MG63 (cell line): ENCODE results near the gene CDHR2. TPM values are rescaled to one million over a fixed set of nuclear protein-coding genes. Genes with fewer than 3 reads are reported as not detected.

Source experiments
- DNase-seq: peaks from one replicate; pipeline ENCODE4 v3.0.0-alpha.2; 2020
- H3K27me3 ChIP-seq: fragments of 250-450 bp; sonication (Bioruptor Pico); 2 replicates; pipeline ENCODE4 v1.5.1; 2020; ENCODE audit warnings: mild to moderate bottlenecking, moderate library complexity
- H3K36me3 ChIP-seq: fragments of 250-450 bp; sonication (Bioruptor Pico); 2 replicates; pipeline ENCODE4 v1.5.1; 2020; ENCODE audit warnings: mild to moderate bottlenecking, moderate library complexity
- H3K4me3 ChIP-seq: fragments of 250-450 bp; sonication (Bioruptor Pico); 2 replicates; pipeline ENCODE4 v1.5.1; 2020; ENCODE audit warnings: mild to moderate bottlenecking, moderate library complexity
- H3K9me3 ChIP-seq: fragments of 250-450 bp; sonication (Bioruptor Pico); 2 replicates; pipeline ENCODE4 v1.5.1; 2020; ENCODE audit warnings: mild to moderate bottlenecking, moderate library complexity
- total RNA-seq: library from RNA; depleted of rRNA; stranded (reverse); fragments of >200 nt; shearing (Covaris generic); gene quantifications from 2 replicates; pipeline ENCODE4 v1.2.3, GENCODE V29; 2014; ENCODE audit warnings: low replicate concordance; rRNA removed

The CDHR2 gene, protein sequence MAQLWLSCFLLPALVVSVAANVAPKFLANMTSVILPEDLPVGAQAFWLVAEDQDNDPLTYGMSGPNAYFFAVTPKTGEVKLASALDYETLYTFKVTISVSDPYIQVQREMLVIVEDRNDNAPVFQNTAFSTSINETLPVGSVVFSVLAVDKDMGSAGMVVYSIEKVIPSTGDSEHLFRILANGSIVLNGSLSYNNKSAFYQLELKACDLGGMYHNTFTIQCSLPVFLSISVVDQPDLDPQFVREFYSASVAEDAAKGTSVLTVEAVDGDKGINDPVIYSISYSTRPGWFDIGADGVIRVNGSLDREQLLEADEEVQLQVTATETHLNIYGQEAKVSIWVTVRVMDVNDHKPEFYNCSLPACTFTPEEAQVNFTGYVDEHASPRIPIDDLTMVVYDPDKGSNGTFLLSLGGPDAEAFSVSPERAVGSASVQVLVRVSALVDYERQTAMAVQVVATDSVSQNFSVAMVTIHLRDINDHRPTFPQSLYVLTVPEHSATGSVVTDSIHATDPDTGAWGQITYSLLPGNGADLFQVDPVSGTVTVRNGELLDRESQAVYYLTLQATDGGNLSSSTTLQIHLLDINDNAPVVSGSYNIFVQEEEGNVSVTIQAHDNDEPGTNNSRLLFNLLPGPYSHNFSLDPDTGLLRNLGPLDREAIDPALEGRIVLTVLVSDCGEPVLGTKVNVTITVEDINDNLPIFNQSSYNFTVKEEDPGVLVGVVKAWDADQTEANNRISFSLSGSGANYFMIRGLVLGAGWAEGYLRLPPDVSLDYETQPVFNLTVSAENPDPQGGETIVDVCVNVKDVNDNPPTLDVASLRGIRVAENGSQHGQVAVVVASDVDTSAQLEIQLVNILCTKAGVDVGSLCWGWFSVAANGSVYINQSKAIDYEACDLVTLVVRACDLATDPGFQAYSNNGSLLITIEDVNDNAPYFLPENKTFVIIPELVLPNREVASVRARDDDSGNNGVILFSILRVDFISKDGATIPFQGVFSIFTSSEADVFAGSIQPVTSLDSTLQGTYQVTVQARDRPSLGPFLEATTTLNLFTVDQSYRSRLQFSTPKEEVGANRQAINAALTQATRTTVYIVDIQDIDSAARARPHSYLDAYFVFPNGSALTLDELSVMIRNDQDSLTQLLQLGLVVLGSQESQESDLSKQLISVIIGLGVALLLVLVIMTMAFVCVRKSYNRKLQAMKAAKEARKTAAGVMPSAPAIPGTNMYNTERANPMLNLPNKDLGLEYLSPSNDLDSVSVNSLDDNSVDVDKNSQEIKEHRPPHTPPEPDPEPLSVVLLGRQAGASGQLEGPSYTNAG (N-terminal part only)
- not detected in 2 replicates for total RNA-seq

DNA sequence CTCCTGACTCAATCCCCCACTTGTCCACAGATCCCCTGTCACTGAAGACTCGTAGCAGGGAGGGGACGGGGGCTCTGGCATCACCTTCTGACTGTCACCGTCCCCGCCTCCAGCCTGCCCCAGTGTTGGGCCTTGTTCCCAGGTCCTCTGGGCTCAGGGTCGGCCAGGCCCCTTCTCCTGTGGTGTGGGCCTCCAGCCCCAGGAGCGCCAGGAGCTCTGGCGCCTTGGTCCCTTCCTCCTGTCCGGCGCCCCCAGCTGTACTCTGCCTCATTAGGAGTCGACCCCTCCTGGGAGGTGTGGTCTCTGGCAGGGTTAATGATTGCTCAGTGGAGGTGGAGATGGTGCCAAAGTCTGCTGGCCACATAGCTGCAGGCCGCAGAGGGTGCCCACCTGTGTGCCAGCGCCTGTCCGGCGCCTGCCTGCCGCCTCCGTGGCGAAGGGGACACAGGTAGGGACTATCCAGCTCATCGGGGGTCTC, at the start of gene CDHR2:
TSS of gene CDHR2 (plus strand) at position 376 of the 478 bp plus-strand sequence. CDS start 16,011 bp downstream, outside the sequence.
- H3K4me3 ChIP-seq: no peak within 1 kb of the TSS
- no peaks in the 10 kb centered on the region for H3K9me3 ChIP-seq
- peaks cover 2% of the 10 kb centered on the region for H3K27me3 ChIP-seq
- no peak for DNase-seq
- H3K36me3 ChIP-seq: no peaks in the 10 kb centered on the region

DNA sequence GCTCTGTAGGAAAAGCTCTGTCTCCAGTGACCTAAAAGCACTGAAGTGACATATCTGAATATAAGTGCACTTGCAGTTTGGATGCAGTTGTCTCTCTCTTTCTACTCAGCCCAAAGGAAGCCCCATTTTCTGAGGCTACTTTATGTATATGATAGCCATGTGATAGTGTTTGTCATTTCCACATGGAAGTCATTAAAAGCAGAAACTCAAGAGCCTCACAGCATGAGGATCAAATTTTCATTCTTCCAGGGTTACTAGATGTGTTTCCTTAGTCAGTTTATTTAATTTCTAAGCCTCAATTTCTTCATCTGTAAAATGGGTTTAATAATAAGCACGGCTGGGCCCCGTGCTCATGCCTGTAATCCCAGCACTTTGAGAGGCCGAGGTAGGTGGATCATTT, 48.6 kb upstream of the CDHR2 start:
- no peak for DNase-seq
- Histone ChIP-seq H3K36me3 (peaks cover 94% of the 10 kb centered on the region), H3K27me3 (no peaks in the 10 kb centered on the region), H3K4me3 (no peak overlapping the region), H3K9me3 (no peaks in the 10 kb centered on the region)

DNA sequence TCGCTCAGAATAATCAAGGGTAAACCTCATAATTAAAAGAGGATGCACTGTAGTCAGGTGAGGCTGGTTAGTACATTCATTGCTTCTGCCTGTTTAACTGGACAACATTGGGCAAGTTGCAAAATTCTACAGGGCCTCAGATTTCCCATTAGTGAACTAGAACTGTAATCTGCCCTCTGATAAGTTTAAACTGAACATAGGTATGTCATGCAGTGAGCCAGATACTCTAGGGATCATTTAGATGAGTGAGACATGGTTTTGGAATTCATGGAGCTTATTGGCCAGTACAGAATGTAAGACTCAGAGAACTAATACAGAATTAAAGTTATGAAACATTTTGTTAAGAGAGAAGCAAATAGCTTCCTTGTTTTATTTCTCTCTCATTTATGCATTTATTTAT, 47.8 kb upstream of the CDHR2 start:
- DNase-seq: no peak
- Histone ChIP-seq H3K36me3 (peaks cover 92% of the 10 kb centered on the region), H3K9me3 (no peaks in the 10 kb centered on the region), H3K27me3 (no peaks in the 10 kb centered on the region), H3K4me3 (no peak overlapping the region)

DNA sequence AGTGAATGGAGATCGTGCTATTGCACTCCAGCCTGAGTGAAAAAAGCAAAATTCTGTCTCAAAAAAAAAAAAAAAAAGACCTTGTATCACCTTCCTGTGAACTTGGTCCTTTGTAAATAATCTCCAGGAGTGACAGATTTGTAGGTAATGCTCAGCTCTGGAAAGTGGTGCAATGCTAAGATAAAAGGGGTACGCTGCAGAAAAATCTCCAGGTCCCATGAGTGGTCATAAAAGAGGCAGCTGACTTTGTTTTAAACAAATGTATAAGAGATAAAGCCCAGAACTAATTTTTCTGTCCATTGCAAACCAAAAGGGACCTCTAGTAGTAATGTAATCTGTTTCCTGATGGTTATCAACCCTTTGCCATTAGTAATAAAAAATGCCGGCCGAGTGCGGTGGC, 45.6 kb upstream of the CDHR2 start:
- Histone ChIP-seq H3K4me3 (no peak overlapping the region), H3K9me3 (no peaks in the 10 kb centered on the region), H3K36me3 (peaks cover 92% of the 10 kb centered on the region), H3K27me3 (no peaks in the 10 kb centered on the region)
- no peak for DNase-seq

DNA sequence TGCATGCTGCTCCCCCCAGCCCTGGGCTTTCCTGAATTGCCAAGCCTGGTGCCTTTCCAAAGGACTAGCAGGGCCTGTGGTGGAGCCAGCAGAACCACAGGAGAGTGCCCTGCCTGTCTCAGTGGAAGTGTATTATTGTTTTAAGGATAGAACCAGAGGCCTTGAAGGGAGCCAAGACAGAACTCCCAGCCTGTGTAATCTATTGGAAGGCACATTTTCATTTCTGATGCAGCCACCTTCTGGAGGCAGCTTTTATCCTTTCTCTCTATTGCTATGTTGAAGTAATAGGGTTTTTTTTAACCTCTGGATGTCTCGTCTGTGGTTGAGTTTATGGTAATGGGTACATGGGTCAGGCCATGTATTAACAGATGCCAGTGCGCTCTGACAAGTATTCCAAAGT, 41.2 kb upstream of the CDHR2 start:
- Histone ChIP-seq H3K9me3 (no peaks in the 10 kb centered on the region), H3K27me3 (no peaks in the 10 kb centered on the region), H3K4me3 (no peak overlapping the region), H3K36me3 (peaks cover 71% of the 10 kb centered on the region)
- no peak for DNase-seq

DNA sequence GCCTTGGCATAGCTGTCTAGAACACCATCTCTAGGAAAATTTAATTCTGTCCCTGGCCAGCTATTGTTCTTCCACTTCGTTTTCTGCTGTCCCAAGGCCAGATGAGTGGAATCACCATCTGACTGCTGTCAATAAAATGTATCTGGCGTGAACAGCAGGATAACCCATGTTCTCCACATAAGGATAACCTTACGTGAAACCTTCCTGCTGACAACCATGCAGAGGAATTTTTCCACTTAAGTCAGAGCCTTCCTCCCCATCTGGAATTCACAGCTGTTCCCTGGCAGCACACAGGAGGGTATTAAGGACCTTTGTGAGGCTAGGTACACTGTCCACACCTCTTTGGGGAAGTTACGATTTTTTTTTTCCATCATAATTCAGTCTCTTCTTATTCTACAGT, 40.5 kb upstream of the CDHR2 start:
- no peak for DNase-seq
- Histone ChIP-seq H3K27me3 (no peaks in the 10 kb centered on the region), H3K9me3 (no peaks in the 10 kb centered on the region), H3K4me3 (no peak overlapping the region), H3K36me3 (peaks cover 64% of the 10 kb centered on the region)

DNA sequence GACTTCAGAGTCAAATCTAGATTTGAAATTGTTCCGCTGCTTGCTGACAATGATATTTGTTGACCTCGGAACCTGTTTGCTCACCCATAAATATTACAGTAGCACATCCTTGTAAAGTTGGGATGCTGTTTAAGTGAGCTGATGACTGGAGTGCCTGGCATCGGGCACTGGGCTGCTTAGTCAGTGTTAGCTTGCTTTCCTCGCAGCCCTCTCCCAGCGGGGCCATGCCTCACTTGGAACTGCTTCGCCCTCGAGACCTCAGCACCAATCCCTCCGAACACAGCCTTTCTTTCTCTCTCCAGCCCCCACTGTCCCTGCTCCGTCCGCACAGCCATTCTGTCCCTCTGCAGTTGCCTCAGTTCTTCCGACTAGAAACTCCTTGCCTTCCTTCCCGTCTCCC, 35.4 kb upstream of the CDHR2 start:
- Histone ChIP-seq H3K27me3 (no peaks in the 10 kb centered on the region), H3K36me3 (peaks cover 18% of the 10 kb centered on the region), H3K9me3 (no peaks in the 10 kb centered on the region), H3K4me3 (no peak overlapping the region)
- peak; percentile 36 for DNase-seq

DNA sequence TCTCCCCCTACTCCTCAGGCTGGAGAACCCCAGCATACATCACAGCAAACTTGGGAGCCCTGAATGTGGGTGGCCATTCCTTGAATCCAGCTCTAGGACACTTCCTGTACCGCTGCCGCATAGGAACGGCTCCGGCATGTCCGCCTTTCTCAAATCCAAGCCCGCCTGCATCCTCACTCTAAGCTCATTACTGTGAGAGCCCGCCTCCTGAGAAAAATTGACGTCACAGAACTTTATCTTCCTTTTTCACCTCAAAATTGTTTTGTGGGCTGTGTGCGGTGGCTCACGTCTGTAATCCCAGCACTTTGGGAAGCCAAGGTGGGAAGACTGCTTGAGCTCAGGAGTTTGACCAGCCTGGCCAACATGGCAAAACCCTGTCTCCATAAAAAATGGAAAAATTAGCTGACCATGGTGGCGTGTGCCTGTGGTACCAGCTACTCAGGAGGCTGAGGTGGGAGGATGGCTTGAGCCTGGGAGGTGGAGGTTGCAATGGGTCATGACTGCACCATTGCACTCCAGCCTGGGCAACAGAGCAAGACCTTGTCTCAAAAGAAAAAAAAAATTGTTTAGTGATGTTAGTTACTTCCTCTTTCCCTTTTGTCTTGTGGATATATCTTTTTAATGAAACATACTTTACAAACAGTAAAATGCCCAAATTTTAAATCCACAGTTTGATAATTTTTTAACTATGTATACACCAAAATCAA, 34.7 kb upstream of the CDHR2 start:
- DNase-seq: no peak
- H3K4me3 ChIP-seq: no peak overlapping the region
- peaks cover 11% of the 10 kb centered on the region for H3K36me3 ChIP-seq
- H3K27me3 ChIP-seq: no peaks in the 10 kb centered on the region
- H3K9me3 ChIP-seq: no peaks in the 10 kb centered on the region

DNA sequence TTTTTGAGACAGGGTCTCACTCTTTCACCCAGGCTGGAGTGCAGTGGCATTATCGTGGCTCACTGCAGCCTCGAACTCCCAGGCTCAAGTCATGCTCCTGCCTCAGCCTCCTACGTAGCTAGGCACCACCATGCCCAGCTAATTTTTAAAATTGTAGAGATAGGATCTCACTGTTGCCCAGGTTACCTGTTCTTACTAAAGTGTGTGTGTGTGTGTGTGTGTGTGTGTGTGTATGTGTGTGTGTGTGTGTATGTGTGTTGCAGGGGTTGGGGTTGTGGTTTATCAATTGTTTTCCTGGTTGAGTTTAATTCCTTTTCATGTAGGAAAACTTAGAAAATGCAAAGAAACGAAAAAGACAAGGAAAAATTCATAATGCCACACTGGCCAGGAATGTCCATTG, 33.7 kb upstream of the CDHR2 start:
- DNase-seq: no peak
- Histone ChIP-seq H3K27me3 (no peaks in the 10 kb centered on the region), H3K36me3 (peaks cover 2% of the 10 kb centered on the region), H3K9me3 (no peaks in the 10 kb centered on the region), H3K4me3 (no peak overlapping the region)

DNA sequence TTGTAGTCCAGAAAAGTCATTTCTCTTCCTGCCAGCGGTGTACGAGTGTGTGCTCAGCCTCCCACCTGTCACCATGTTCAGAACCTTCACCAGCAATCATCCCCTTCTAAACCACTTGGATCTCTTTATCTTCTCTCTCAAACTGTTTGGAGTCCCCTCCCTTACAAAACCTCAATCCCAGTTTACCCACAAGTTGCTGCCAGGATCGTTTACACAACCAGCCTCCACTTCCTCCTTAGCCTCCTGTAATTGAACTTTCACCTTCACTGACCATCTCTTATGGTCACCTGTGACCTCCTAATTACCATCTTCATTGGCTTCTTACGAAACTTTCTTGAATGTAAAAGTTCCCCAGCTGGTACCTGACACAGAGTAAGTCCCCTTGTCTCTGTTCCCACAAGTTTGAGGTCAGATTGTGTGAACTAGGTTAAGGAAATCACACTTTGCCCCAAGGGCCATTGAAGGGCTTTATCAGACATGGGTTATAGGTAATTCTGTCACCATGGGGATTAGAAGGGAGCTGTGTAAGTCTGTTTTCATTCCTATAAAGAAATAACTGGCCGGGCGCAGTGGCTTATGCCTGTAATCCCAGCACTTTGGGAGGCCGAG, 32.0 kb upstream of the CDHR2 start:
- no peaks in the 10 kb centered on the region for H3K9me3 ChIP-seq
- no peaks in the 10 kb centered on the region for H3K36me3 ChIP-seq
- H3K4me3 ChIP-seq: no peak overlapping the region
- no peak for DNase-seq
- no peaks in the 10 kb centered on the region for H3K27me3 ChIP-seq

DNA sequence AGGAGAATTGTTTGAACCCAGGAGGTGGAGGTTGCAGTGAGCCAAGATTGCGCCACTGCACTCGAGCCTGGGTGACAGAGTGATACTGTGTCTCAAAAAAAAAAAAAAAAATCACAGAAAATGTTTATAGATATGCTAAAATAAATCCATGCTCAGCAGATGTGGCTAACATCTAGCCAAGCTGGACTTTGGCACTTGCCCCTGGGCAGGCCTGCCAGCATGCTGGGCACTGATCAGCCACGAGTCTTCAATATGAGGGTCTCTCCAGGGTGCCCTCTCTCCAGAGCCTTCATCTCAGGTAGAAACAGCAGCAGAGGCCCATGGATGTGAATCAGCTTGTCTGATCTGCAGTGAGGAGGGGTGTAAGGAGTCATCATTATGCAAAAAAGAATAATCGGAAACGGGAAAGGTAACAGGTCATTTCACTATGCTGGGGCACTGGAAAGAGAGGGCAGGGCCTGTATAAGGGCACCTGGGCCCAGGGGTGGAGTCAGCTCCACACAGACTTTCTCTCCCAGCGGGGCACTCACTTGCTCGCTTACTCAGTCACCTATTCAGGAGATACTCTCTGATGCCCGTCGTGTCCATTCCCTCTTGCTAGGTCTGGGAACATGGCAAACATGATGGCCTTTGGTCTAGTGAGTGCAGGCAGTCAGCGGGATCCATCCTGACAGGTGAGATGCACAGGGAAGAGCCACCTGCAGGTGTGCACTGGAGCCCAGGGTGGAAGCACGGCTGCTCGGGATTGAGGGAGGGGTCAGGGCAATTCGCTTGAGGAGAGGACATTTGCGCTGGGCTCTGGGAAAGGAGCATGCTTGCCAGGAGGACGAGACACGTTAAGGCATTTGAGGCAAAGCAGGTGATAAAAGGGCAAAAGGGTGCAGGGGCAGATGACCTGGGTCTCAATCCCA, 29.1 kb upstream of the CDHR2 start:
- Histone ChIP-seq H3K36me3 (no peaks in the 10 kb centered on the region), H3K27me3 (no peaks in the 10 kb centered on the region), H3K4me3 (no peak overlapping the region), H3K9me3 (no peaks in the 10 kb centered on the region)
- no peak for DNase-seq

DNA sequence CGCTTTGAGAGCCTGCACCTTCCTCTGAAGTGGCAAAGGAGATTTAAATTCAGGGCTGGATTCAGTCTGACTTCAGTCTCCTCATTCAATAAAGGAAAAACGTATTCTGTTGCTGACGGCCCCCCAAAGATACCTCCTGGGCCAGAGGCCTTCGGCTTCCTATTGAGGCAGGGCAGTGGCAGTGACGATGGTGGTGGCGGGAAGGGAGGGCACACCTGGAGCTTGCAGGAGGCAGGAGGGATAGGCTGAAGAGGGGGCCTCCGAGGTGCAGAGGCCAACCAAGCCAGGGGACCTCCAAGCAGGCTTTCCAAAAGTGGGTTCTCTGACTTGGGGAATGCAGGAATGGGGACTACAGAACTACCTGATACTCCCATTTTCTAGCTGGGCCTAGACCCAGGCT, 27.9 kb upstream of the CDHR2 start:
- H3K4me3 ChIP-seq: no peak overlapping the region
- H3K27me3 ChIP-seq: no peaks in the 10 kb centered on the region
- no peaks in the 10 kb centered on the region for H3K9me3 ChIP-seq
- peaks cover 5% of the 10 kb centered on the region; the same call in 1 of the 2 replicates for H3K36me3 ChIP-seq
- DNase-seq: no peak

DNA sequence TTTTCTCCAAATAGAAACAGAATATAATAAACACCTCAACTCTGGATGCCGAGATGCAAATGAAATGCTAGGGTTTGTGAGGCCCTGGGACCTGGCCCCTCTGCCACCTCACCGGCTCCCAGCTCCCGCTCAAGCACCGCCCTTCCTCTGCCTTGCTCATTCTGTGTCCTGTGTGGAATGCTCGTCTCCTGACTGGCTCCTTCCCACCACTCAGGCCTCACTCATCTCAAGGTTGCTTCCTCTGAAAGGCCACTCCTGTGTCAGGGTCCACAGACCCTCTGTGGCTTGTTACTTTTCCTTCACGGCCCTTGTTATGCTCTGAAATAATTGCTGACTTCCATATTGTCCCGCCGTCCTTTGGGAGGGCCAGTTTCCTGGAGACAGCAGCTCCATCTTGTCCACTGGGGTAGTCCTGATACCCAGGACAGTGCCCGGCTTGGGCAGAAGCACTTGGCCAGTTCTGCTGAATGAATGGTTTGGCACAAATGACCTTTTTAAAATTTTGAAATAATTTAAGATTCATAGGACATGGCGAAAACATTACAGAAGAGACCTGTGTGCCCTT, 27.4 kb upstream of the CDHR2 start:
- Histone ChIP-seq H3K36me3 (peaks cover 8% of the 10 kb centered on the region), H3K27me3 (no peaks in the 10 kb centered on the region), H3K9me3 (no peaks in the 10 kb centered on the region), H3K4me3 (no peak overlapping the region)
- DNase-seq: no peak

DNA sequence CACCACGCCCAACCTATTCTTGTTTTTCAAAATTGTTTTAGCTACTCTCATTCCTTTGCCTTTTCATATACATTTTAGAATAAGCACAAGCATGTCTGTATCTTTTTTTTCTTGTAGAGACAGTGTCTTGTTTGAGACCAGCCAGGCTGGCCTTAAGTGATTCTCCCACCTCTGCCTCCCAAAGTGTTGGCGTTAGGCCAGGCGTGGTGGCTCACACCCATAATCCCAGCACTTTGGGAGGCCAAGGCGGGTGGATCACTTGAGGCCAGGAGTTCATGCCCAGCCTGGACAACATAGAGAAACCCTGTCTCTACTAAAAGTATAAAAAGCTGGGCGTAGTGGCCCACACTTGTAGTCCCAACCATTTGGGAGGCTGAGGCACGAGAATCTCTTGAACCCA, 25.0 kb upstream of the CDHR2 start:
- Histone ChIP-seq H3K4me3 (no peak overlapping the region), H3K27me3 (no peaks in the 10 kb centered on the region), H3K9me3 (no peaks in the 10 kb centered on the region), H3K36me3 (peaks cover 30% of the 10 kb centered on the region)
- DNase-seq: no peak

DNA sequence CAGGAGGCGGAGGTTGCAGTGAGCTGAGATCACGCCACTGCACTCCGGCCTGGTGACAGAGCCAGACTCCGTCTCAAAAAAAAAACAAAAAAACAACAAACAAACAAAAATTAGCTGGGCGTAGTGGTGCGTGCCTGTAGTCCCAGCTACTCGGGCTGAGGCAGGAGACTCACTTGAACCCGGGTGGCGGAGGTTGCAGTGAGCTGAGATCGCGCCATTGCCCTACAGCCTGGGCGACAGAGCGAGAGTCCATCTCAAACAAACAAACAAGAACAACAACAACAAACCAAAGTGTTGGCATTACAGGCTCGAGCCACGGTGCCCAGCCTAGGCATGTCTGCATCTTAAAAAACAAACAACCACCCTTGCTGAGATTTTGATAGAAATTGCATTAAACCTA, 24.2 kb upstream of the CDHR2 start:
- Histone ChIP-seq H3K27me3 (no peaks in the 10 kb centered on the region), H3K4me3 (no peak overlapping the region), H3K36me3 (peaks cover 37% of the 10 kb centered on the region), H3K9me3 (no peaks in the 10 kb centered on the region)
- no peak for DNase-seq
